IMR-90 (cell line): ENCODE measurements around the gene CLCF1. TPM values are rescaled to one million over a fixed set of nuclear protein-coding genes. Genes with fewer than 3 reads are reported as not detected.

ENCODE experiments used
- ATAC-seq: fragments of 200-7000 bp; cut with Tn5 transposase; 2 replicates; pipeline ENCODE4 v1.9.1; 2020; ENCODE audit warnings: low read depth, mild to moderate bottlenecking, moderate library complexity
- BruUV-seq: library from RNA; stranded (reverse); fragments of 400-500 nt; replicated peaks from 2 replicates; lab custom pipeline; 2021; lab: Mats Ljungman, UMichigan
- CTCF ChIA-PET: fragments of 300-600 bp; formaldehyde crosslinking; extraction: SDS; loops from one replicate; lab custom pipeline; 2021; ENCODE audit warnings: antibody characterized with exemption; lab: Yijun Ruan, JAX
- POLR2A ChIA-PET: fragments of 300-600 bp; sonication (Branson Sonifier 250); formaldehyde crosslinking; loops from one replicate; lab custom pipeline; 2022; ENCODE audit warnings: antibody characterized with exemption; ENCODE audit not compliant: unreplicated experiment; lab: Charles Lee
- DNase-seq: peaks from one replicate; pipeline ENCODE4 v3.0.0; 2013
- H2AFZ ChIP-seq: replicated peaks from 2 replicates; pipeline ENCODE3; 2013; ENCODE audit warnings: low read length, mild to moderate bottlenecking; ENCODE audit not compliant: poor library complexity
- H2AK5ac ChIP-seq: 2 replicates; pipeline ENCODE4 v1.6.1; 2013; ENCODE audit warnings: low read depth, low read length, inconsistent platforms
- H2AK9ac ChIP-seq: replicated peaks from 2 replicates; pipeline ENCODE3; 2013; ENCODE audit warnings: mild to moderate bottlenecking, low read depth, low read length, moderate library complexity; ENCODE audit not compliant: poor library complexity
- H2BK120ac ChIP-seq: 2 replicates; pipeline ENCODE4 v1.6.1; 2013; ENCODE audit warnings: low read depth, low read length, inconsistent platforms
- H2BK15ac ChIP-seq: 3 replicates; pipeline ENCODE4 v1.6.1; 2013; ENCODE audit warnings: low read depth, low read length, inconsistent platforms
- H2BK20ac ChIP-seq: 2 replicates; pipeline ENCODE4 v1.6.1; 2013; ENCODE audit warnings: low read depth, mild to moderate bottlenecking, inconsistent platforms, low read length, moderate library complexity
- H2BK5ac ChIP-seq: 2 replicates; pipeline ENCODE4 v1.6.1; 2013; ENCODE audit warnings: mild to moderate bottlenecking, low read depth, low read length, inconsistent platforms; ENCODE audit not compliant: poor library complexity, severe bottlenecking
- H3K14ac ChIP-seq: replicated peaks from 2 replicates; pipeline ENCODE4 v1.6.1; 2013; ENCODE audit warnings: low read depth, low read length, inconsistent platforms
- H3K18ac ChIP-seq: 2 replicates; pipeline ENCODE4 v1.6.1; 2013; ENCODE audit warnings: low read depth, low read length, control low read depth
- H3K23ac ChIP-seq: 2 replicates; pipeline ENCODE4 v1.6.1; 2013; ENCODE audit warnings: low read depth, low read length, inconsistent platforms
- H3K27ac ChIP-seq: 2 replicates; pipeline ENCODE4 v1.5.1; 2013; ENCODE audit warnings: mild to moderate bottlenecking, control low read depth, low read length; ENCODE audit not compliant: insufficient read depth
- H3K27me3 ChIP-seq: 2 replicates; pipeline ENCODE4 v1.6.1; 2013; ENCODE audit warnings: low read length; ENCODE audit not compliant: control insufficient read depth, insufficient read depth
- H3K36me3 ChIP-seq: 2 replicates; pipeline ENCODE4 v1.6.1; 2013; ENCODE audit warnings: low read length, mixed read lengths; ENCODE audit not compliant: control insufficient read depth, insufficient read depth
- H3K4ac ChIP-seq: 2 replicates; pipeline ENCODE4 v1.6.1; 2013; ENCODE audit warnings: low read depth, low read length, inconsistent platforms
- H3K4me1 ChIP-seq: 2 replicates; pipeline ENCODE4 v1.6.1; 2013; ENCODE audit warnings: low read length, mixed read lengths; ENCODE audit not compliant: control insufficient read depth, insufficient read depth
- H3K4me2 ChIP-seq: 2 replicates; pipeline ENCODE4 v1.6.1; 2013; ENCODE audit warnings: low read depth, mild to moderate bottlenecking, control low read depth, low read length, moderate library complexity
- H3K4me3 ChIP-seq: 2 replicates; pipeline ENCODE4 v1.5.1; 2013; ENCODE audit warnings: low read depth, mild to moderate bottlenecking, control low read depth, low read length, moderate library complexity; ENCODE audit not compliant: insufficient read depth
- H3K56ac ChIP-seq: 2 replicates; pipeline ENCODE4 v1.6.1; 2013; ENCODE audit warnings: low read length, inconsistent platforms; ENCODE audit not compliant: insufficient read depth; ENCODE audit errors: extremely low read depth
- H3K79me1 ChIP-seq, 2 experiments: 2 replicates each; pipeline ENCODE4 v1.6.1; 2013; ENCODE audit warnings: low read length in 2 of 2, inconsistent platforms in 1 of 2, low read depth in 1 of 2
- H3K9ac ChIP-seq: 2 replicates; pipeline ENCODE4 v1.6.1; 2013; ENCODE audit warnings: low read depth, low read length, control low read depth
- H3K9me1 ChIP-seq: 2 replicates; pipeline ENCODE4 v1.6.1; 2013; ENCODE audit warnings: low read length, inconsistent platforms; ENCODE audit not compliant: insufficient read depth
- H3K9me3 ChIP-seq: 2 replicates; pipeline ENCODE4 v1.6.1; 2013; ENCODE audit warnings: low read length; ENCODE audit not compliant: control insufficient read depth, insufficient read depth
- H4K20me1 ChIP-seq: 2 replicates; pipeline ENCODE4 v1.6.1; 2013; ENCODE audit warnings: low read length, inconsistent platforms; ENCODE audit not compliant: insufficient read depth
- H4K5ac ChIP-seq: 2 replicates; pipeline ENCODE4 v1.6.1; 2013; ENCODE audit warnings: mild to moderate bottlenecking, low read depth, low read length, control low read depth
- H4K8ac ChIP-seq, 2 experiments: 2 replicates each; pipeline ENCODE4 v1.6.1; 2013; ENCODE audit warnings: low read depth in 2 of 2, low read length in 2 of 2, control low read depth in 1 of 2, inconsistent platforms in 1 of 2
- H4K91ac ChIP-seq: 2 replicates; pipeline ENCODE4 v1.6.1; 2013; ENCODE audit warnings: low read depth, low read length, inconsistent platforms; ENCODE audit not compliant: insufficient read depth
- CEBPB ChIP-seq: IDR thresholded peaks from 2 replicates; pipeline ENCODE4 v1.6.1; 2012; ENCODE audit warnings: low read depth, low read length, improper control_type of control experiment
- FOS ChIP-seq: fragments of 150-350 bp; IDR thresholded peaks from 2 replicates; pipeline ENCODE4 v1.6.1; 2016; ENCODE audit warnings: low read depth, low read length
- MXI1 ChIP-seq: IDR thresholded peaks from 2 replicates; pipeline ENCODE4 v1.6.1; 2012; ENCODE audit warnings: low read depth, mild to moderate bottlenecking, low read length, moderate library complexity, borderline replicate concordance
- NFE2L2 ChIP-seq: fragments of 150-350 bp; IDR thresholded peaks from 2 replicates; pipeline ENCODE4 v1.6.1; 2016; ENCODE audit warnings: low read depth, mild to moderate bottlenecking, low read length
- RAD21 ChIP-seq: IDR thresholded peaks from 2 replicates; pipeline ENCODE4 v1.6.1; 2012; ENCODE audit warnings: low read length, improper control_type of control experiment
- SMC3 ChIP-seq: fragments of 150-350 bp; IDR thresholded peaks from 2 replicates; pipeline ENCODE4 v1.6.1; 2016; ENCODE audit warnings: low read depth, mild to moderate bottlenecking, antibody characterized with exemption, low read length, moderate library complexity
- USF2 ChIP-seq: fragments of 150-350 bp; IDR thresholded peaks from 2 replicates; pipeline ENCODE4 v1.6.1; 2017; ENCODE audit warnings: mild to moderate bottlenecking, antibody characterized with exemption, low read length, low read depth
- WGBS, 2 experiments: methylation state at CpG; one replicate each; pipeline versions ENCODE4 v1.1.5 to v1.1.7; 2013; ENCODE audit warnings: missing lambda C conversion rate in 2 of 2; ENCODE audit not compliant: insufficient read length in 1 of 2; ENCODE audit errors: extremely low coverage in 2 of 2; 5-methylcytosine and 5-hydroxymethylcytosine counted together
- dilution Hi-C: fragments of 300-500 bp; cut with HindIII; formaldehyde crosslinking; loops from one replicate; pipeline ENCODE4 v1.14.3; 2018; ENCODE audit warnings: low sequenced_read_pairs; ENCODE audit not compliant: unreplicated experiment
- in situ Hi-C: fragments of 300-500 bp; cut with MboI; formaldehyde crosslinking; loops from 3 replicates; pipeline ENCODE4 v1.14.3; 2019; ENCODE audit warnings: low sequenced_read_pairs, inconsistent platforms, mixed read lengths
- intact Hi-C: fragments of 100-400 bp; cut with micrococcal nuclease; formaldehyde crosslinking; loops from 2 replicates; pipeline ENCODE4 v1.10.0; 2022
- polyA plus RNA-seq, 3 experiments: library from polyadenylated mRNA; depleted of rRNA; stranded (reverse); fragments of >200 nt; gene quantifications; 2 replicates each; pipeline ENCODE4 v1.2.3, GENCODE V29; 2012; ENCODE audit warnings: low replicate concordance in 1 of 3
- total RNA-seq: library from RNA; depleted of rRNA; stranded (reverse); fragments of >200 nt; gene quantifications from 2 replicates; pipeline ENCODE4 v1.2.3, GENCODE V29; 2012

The CLCF1 gene
- total and polyA plus RNA-seq, 2 of the 4 experiments (the other 2 are of a cell fraction) = 5.6 to 27.8 TPM

DNA sequence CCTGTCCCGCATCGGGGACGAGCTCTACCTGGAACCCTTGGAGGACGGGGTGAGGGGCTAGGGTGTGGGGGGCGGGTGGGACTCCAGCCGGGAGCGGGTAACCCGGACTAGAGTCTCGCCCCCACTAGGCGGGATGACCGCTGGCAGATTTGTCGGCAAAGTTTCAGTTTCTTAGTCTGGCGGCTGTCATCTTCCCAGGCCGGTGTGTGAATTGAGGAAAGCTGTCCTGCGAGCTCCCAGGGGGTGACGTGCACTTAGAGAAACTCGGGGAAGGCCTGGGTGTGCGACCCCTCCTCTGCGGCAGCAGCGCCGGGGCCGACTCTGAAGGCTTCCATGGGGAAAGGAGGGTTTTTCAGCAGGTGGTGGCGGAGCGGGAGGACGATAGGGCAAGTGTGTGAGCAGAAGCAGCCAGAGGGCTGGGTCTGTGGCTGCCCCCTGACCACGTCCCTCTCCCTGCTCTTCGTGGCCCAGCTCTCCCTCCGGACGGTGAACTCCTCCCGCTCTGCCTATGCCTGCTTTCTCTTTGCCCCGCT lies 18.9 kb upstream of the CLCF1 start:
- peak overlapping the region; percentile 51; the same call in 1 of the 2 replicates for H3K27ac ChIP-seq
- ATAC-seq = peak; percentile 25
- peak overlapping the region; percentile 41; the same call in 1 of the 2 replicates for H3K4ac ChIP-seq

More for the DNA sequence above, 18.9 kb upstream of the CLCF1 start:
- Histone ChIP-seq H2AFZ (peak overlapping the region; percentile 99), H2BK15ac (no peak overlapping the region), H3K9me1 (no peaks in the 10 kb centered on the region; the same call in 1 of the 2 replicates), H3K14ac (no peak overlapping the region; the same call in 1 of the 2 replicates), H4K8ac (no peak overlapping the region), H2AK5ac (no peak overlapping the region; the same call in 1 of the 2 replicates), H4K5ac (no peak overlapping the region), H3K9ac (peak overlapping the region; percentile 48), H3K9me3 (no peaks in the 10 kb centered on the region), H3K18ac (no peak overlapping the region), H3K27me3 (no peaks in the 10 kb centered on the region; the same call in 1 of the 2 replicates), H2AK9ac (peak overlapping the region; percentile 83), H3K4me2 (peak overlapping the region; percentile 90), H2BK5ac (no peak overlapping the region), H2BK20ac (no peak overlapping the region), H2BK120ac (no peak overlapping the region), H3K4me1 (peaks cover 3% of the 10 kb centered on the region), H4K20me1 (peaks cover 5% of the 10 kb centered on the region; the same call in 1 of the 2 replicates), H3K56ac (no peak overlapping the region), H3K23ac (peak overlapping the region; percentile 38; the same call in 1 of the 2 replicates), H3K36me3 (peaks cover 12% of the 10 kb centered on the region; the same call in 1 of the 2 replicates), H3K79me1 (peaks cover 10 to 30% of the 10 kb centered on the region in 2 experiments; a peak in 3 of 4 replicates), H4K91ac (no peak overlapping the region), H3K4me3 (peak overlapping the region; percentile 93)
- no peak for DNase-seq
- TF ChIP-seq USF2 = no peak
- TF ChIP-seq RAD21 = no peak
- no peak for TF ChIP-seq SMC3
- TF ChIP-seq FOS = no peak
- TF ChIP-seq MXI1 = no peak
- no peak for TF ChIP-seq NFE2L2
- TF ChIP-seq CEBPB = no peak
- in situ Hi-C loops (no loop called here), intact Hi-C loops (no loop called here), dilution Hi-C loops (no loop called here)
- no TSS peak for BruUV-seq
- ChIA-PET CTCF (interaction anchor here (1.0 to 1.2 kb wide), 2 partner anchors 10 kb away, joined by 4 to 8 read pairs; no protein-coding TSS in a partner anchor), POLR2A (interaction anchor here (1.3 kb wide), 1 partner anchor 38 kb away, joined by 3 read pairs; no protein-coding TSS in a partner anchor)
- WGBS, 2 experiments = 6% methylated on average over 6 of the region's 31 CpGs; no CpG with 5 or more reads in 1 of the 2 experiments
